Activated naive CD4-positive, alpha-beta T cell treated with anti-CD3 and anti-CD28 coated beads, Interleukin-2, amount 50 U/mL, for 16 hours (primary cell): ENCODE data around the gene AJAP1.

Experiments used
- DNase-seq: peaks from one replicate; pipeline ENCODE4 v3.0.0-alpha.2; 2020

Gene AJAP1

GRCh38 chr1:4781646-4782045 lies 127.2 kb downstream of the AJAP1 start:
- DNase-seq: no peak

GRCh38 chr1:4784761-4785160 lies 130.4 kb downstream of the AJAP1 start:
- DNase-seq: no peak

GRCh38 chr1:4786055-4786454 lies 131.6 kb downstream of the AJAP1 start:
- DNase-seq: no peak

DNA sequence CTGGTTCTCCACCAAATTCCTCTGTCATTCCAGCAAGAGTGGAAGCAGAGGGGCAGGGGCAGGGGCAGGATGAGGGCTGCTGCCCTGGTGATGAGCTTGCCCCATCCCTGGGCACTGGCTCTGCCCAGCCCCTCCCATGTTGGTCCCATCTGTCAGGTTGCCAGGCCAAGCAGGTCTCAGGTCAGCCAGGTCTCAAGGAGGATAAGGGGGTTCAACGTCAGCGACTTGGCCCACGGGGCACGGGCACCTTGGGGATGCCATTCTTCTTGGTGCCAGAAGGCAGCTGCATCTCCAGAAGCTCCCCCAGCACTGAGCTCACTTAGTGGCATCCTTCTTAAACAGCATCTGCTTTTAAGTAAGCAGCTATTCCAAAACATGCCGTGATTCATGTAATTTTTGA lies 133.1 kb downstream of the AJAP1 start:
- no peak for DNase-seq

GRCh38 chr1:4792565-4792964 lies 138.2 kb downstream of the AJAP1 start:
- DNase-seq: no peak

DNA sequence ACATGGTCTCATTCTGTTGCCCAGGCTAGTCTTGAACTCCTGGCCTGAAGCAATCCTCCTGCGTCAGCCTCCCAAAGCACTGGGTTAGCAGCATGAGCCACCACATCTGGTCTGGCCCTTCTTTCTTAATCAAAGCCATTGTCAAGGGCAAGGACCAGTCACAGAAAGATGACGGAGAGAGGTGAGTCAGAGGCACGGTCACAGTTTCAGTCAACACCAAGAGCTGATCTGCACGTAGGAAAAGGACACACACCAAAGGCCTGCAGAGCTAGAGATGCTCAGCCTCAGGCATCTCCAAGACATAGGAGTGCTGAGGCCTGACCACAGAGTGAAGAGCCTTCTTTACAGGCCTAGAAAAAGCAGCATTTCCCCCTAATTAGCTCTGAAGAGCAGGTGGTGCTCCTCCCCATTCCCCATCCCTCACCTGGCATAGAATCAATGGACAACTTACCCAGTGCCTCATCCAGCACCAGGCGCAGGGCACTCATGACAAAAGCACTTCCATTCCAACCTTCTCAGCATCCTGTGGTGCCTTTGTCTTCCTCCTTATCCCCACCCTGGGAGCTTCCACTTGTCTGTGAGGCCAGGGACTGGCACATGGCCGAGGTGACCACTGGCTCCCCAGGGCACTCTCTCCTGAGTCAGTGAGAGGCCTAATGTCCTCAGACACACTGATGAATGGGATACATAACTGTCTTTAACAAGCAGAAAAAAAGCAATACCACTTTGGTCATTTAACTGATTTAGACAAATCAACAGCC lies 139.8 kb downstream of the AJAP1 start:
- no peak for DNase-seq

GRCh38 chr1:4796161-4797015 lies 142.0 kb downstream of the AJAP1 start:
- no peak for DNase-seq

- no peak for DNase-seq
These were observed 142.6 kb downstream of the AJAP1 start for GRCh38 chr1:4797016-4797410.

DNA sequence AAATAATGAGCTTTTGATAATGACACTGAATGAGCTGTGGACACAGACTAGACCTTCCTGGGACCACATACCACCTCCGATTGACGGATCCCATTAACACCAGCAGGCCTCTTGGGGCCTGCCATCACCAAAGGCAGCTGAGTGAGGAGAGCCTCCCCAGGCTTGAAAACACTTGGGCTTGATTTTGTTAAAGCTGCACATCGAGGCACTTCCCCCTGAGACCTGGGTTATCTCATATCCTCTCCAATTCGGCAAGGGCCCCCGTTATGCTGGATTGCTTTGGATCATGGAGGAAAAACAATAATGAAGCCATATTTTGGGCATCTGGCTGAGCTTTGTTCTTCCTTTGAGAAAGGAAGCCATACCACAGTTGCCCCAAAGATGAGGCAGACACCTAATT lies 143.0 kb downstream of the AJAP1 start:
- no peak for DNase-seq

DNA sequence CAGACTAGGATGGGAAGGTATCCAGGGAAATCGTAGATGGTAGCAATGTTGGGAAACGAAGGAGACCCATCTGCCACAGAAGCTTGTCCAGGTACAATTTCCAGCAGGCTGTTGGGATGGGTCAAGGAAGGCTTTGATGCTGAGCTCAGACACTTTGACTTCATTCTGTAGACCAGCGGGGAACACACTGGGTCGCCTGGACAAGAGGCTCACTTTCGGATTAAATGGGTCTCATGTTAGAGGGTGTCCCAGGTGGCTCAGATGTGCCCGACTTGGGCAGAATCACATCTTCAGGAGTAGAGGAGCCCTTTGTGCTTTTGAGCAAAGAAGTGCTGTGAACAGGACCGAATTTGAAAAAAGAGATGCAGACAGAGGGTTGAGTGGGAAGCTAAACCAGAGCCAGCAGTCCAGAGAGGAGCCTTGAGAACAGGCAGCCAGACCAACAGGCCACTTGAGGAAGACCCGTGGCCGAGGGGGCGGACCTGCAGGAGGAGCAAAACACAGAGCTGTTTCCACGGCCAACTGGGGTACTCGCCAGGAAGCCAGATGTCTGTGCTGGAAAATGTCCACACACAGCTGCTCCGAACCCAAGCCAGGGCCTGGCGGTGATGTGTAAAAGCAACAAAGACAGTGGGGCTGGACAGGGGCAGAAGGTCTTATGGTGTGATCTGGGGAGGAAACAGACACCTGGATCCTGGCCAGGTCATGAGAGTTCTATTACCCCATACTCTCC lies 146.9 kb downstream of the AJAP1 start:
- no peak for DNase-seq

DNA sequence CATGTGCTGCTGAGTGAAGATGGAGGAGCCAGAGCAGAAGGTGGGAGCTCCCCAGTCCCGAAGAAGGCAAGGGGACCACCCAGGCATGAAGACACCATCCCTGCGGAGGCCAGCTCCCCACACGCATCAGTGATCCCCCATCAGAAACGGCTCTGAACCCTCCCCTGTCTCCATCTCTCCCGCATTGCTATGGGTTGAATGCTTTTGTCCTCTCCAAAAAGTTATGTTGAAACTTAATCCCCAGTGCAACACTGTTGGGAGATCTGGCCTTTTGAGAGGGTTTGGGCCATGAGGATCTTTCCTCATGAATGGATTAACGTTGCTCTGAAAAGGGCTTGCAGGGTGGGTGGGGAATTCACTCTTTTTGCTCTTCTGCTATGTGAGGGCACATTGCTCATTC lies 147.6 kb downstream of the AJAP1 start:
- no peak for DNase-seq

DNA sequence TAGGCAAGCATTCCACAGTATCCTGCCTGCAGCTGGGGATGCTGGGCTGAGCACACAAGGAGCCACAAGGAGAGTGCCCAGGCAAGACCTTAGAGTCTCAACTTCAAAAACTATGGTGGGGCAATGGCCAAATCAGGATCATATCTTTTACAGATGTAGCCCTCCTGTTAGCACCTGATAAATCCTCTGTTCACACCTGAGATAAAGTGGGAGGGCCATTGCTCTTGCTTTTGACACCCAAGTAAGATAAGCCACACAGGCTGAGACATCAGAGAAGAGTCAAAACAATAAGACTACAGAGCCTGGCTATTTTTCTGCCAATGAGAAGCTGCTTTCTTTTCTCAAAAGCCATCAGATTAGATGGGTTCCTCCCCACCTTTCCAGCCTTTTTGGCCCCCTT lies 148.9 kb downstream of the AJAP1 start:
- DNase-seq: no peak

- no peak for DNase-seq
These were observed 151.6 kb downstream of the AJAP1 start for GRCh38 chr1:4805987-4806386.

DNA sequence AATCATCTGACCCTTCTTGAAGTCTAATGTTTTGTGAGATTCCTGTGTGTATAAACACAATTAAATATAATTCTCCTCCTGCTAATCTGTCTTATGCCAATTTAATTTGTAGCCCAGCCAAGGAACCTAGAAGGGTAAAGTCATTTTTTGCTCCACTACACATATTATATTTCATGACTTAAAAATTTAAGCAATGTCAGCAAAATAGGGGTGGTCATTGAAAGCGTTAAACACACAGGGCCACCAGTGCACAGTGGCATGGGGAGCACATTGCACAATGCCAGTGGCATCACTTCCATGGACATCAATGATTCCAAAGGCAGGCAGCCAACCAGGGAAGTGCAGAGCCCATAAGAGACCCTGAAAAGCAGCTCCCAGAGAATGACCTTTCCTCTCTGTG lies 166.1 kb downstream of the AJAP1 start:
- no peak for DNase-seq

DNA sequence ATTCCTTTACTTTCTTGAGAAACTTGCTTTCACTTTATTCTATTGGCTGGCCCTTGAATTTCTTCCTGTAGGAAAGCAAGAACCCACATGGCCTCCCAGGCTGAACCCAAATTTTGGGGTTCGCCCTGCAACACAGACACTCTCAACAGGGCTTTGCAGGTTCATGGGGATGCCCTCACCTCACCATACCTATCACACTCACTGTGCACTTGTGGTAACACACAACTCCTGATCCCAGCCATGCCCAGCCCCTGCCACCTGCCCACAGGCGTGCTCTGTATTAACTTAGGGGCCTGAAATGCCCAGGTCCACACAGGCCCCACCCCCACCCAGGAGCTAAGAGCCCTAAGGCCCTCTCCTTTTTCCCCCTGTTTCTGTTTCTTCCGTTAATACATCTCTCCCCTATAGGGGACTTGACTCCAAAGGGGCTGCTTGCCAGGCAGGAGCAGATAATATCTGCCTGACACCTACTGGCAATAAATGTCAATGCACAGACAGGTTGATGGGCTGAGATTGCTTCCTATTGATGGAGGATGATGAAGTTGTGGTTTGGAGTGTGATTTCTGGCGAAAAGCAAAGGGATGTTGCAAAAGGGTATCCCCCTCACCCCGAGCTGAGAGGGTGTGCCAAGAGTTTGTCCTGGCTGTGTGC lies 171.5 kb downstream of the AJAP1 start:
- DNase-seq: no peak

DNA sequence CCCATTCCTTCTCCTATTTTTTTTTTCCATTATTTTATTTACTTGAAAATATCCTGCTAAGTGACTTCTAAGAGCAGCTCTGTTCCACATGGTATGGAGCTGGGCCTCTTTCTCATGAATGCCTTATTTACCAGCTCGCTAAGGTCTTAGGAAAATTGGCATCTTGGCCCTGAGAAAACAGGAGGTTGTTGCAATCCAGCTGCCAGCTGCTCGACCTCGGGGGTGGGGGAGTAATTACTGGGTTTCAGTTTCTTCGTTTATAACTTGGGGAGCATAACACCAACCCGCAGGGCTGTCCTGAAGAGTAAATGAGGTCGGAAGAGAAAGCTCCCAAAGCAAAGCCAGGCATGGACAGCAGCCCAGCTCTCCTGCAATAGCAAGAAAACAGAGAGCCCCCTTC lies 176.3 kb downstream of the AJAP1 start:
- no peak for DNase-seq

DNA sequence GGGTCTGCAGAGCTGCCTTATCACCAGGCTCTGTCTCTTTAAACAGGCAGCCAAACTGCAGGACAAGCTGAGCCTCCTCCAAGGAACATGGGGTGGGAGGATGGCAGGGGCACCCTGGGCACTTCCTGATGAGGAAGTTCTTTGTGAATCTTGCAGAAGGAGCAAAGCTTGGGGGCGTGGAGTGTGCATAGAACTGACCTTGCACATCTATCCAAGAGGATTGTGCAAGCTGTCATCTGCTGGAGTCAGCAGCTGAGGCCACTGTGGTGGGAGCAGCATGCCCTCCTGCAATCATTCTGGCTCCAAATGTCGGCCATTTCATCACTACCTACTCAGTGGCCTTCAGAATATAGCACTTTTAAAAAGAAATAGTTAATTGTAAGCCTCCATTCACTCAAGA lies 182.2 kb downstream of the AJAP1 start:
- no peak for DNase-seq

GRCh38 chr1:4837031-4837600 lies 182.7 kb downstream of the AJAP1 start:
- no peak for DNase-seq

DNA sequence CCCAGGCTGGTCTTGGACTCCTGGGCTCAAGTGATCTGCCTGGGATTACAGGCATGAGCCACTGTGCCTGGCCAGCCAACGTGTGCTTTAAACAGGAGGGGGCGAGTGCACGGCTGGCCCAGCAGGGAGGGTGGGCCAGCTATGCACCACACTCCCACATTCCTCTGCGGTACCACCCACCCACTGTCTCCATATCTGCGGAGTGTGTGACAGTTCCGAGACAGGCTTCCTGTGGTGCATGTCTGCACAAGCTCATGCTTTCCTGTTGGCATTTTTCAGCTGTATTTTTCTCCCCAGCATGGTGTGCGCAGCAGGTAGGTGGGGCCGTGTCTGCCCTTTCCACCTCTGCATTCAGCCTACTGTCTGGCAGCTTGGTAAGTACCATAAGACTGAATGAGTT lies 183.3 kb downstream of the AJAP1 start:
- DNase-seq: no peak

DNA sequence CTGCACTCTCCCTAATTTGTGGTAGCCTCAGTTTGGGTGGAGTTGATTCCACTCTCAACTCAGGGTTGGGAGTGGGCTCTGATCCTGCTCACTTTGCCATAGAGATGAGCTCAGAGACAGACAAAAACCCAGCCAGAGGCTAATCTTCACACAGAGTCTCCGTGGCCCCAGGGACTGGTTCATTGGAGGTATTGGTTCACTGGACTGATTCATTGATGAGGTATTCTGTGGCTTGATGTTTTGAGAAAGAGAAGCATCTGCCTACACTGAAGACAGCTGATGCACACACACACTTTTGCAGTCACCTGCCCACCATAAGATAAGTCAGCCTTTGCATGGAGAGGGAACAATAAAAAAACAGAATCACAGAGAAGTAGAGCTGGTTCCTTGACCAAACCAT lies 183.8 kb downstream of the AJAP1 start:
- DNase-seq: no peak
